Ecto neural progenitor cell (in vitro differentiated cells): Measurements from ENCODE around the gene XCL1.

Experiments
- DNase-seq: peaks from one replicate; pipeline ENCODE4 v3.0.0-alpha.2; 2018; ENCODE audit warnings: low spot score

XCL1 gene

DNA sequence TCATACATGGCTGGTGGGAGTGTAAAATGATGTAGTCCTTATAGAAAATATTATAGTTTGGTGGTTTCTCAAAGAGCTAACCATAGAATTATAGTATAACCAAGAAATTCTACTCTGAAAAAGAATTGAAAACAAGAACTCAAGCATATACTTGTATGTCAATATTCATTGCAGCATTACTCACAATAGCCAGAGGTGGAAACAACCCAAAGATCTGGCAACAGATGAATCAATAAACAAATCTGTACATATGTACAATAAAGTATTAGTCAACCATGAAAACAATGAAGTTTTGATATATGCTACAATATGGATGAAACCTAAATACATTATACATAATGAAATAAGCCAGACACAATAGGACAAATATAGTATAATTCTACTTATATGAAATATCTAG lies 29.7 kb downstream of the XCL1 start:
- DNase-seq: no peak

DNA sequence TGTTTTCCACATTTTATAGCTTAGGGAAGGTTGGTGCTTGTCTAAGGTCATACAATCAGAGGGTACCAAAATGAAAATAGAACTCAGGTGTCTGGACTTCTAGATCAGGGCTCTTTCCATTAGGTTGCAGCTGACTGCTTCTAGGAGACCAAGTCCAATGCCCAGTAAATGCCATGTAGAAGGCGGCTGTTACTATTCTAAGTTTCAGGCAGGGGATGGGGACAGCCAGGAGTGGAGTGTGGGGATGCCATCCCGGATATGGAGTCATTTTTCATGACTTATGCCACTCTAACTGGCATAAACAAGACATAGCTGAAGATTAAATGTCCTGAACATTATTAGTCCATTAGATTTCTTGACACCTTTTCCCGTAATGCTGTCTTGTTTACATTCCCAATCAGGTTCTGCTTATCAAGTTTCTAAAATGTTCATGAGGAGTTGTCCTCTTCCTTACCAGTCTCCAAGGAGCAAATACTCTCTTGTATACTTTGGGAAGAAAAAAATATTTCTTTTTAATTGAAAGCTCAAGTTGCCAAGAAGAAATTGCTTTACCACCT lies 31.5 kb downstream of the XCL1 start:
- DNase-seq: no peak

DNA sequence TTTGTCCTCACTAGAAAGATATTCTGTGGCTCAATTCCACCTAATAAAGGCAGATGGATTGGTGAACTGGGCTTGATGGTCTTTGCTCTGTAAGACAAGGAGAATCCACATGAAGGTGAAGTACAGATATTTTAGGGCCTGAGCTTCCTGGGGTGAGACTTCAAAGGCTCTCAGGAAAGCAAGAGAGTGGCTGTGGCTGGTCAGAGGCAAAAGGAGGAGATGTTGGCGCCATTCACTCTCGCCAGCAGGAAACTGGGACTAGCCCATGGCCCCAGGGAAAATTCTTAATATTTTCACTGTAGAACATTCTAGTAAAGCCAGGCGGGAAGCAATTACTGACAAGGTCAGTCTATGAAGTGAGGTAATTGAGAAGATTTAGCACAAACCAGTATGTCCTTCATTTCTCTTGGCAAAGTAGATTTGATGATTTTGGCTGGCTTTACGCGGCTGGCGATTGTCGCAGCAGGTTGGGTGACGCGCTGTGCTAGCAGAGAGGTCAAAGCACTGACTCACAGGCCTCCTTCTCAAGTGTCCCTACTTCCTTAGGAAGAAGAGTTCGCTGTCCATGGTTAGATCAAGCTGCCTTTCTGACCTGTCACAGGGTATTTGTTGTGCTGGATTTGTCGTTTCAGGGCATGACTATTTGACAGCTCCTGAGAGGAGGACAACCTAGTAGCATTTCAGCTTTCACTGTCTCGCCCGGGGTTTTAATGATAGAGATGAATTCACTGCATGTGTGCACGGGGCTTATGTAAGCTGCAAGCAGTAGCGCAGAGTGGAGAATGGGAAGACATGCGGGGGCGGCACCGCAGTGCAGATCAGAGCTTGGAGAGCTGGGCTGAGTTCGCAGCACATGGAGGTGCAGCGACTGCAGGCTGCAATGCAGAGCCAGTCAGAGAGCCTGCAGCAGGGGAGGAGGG lies 32.7 kb downstream of the XCL1 start:
- DNase-seq: peak; percentile 53

DNA sequence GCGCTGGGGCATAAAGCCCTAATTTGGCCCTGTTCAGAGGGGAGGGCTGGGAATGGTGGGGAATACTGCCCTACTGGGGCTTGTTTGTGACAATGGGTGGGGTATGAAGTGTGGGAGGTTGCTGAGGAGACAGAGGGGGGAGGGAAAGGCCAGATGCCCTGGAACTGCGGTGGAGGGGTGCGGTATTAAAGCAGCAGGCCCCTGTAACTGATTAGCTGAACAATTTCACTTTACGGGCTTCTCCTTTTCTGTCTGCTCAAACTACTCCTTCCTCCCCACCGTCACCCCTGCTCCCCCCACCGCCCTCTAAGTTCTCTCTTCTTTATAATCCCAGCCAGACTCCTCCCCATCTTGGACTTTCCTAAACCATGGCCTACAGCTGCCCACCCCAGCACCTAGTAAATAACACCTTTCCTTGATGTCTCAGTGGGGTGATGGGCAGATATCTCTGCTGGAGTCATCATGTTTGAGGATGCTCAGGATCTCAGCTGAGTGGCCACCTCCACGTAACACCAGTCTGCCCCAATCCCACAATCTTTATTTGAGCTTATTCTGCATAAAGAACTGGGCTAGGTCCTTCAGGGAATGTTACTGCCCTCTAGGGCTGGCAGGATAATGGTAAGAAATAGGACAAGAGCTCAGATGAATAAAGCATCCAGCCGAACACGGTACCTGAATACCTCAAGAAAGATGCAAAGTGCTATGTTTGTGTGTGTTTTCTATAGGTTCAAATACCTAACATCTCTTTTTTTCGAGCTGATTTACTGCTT lies 33.5 kb downstream of the XCL1 start:
- DNase-seq: no peak

DNA sequence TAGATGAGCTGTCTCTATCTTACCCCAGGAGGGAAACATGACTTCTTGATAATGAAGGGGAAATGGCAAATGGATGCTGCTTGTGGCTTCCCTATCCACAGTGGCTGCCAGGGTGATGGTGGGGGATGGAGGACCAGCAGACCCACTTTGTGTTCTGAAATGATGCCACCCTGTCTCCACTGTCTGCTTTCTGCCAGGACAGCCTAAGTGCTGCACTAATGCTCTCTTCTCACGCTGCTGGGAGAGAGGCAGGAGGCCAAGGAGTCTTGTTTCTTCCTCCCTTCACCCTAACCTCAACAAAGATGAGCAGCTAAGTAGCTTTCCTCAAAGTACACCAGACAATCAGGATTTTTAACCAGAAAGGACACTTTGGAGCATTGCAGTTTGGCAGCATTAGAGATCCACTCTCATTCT lies 36.6 kb downstream of the XCL1 start:
- no peak for DNase-seq

DNA sequence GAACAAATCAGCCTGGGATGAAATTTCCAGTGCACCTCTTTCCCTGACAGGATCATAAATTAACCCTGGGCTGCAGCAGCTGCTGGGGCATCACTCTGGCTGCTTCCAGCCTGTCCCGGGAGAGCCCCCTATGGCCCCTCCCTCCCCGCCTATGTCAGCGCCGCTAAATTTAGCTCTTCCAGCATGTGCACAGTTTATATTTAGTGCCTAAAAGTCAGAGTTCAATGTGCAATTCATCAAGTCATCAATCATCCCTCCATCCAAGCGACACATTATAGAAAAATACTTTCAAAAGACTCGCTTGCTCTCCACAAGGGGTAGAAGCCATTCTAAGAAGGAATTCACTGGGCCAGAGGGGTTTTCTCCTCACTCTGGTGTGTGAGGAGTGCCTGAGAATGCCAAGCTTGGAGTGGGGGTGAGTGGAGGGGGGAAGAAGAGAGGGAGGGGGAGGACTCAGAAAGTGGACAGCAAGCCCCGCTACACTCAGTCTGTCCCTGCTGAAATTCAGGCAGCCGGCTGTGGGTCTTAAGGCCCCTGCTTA lies 37.4 kb downstream of the XCL1 start:
- DNase-seq: no peak

DNA sequence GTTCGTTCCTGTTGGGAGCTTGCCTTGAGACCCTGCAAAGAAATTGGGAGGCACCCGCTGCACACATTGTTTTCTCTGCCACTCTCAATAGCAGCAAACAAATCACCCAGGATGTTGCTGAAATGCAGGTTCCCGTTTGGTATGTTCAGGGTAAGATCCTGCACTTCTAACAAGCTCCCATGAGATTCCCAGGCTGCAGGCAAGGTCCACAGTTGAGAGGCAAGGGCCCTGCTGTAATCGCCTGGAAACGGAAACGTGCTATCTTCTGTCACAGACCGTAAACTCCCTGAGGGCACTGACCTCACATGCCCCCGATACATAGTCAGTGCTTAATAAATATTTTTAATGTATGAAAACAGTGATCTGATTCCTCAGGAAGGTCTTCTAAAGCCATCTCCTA lies 37.8 kb downstream of the XCL1 start:
- DNase-seq: no peak

DNA sequence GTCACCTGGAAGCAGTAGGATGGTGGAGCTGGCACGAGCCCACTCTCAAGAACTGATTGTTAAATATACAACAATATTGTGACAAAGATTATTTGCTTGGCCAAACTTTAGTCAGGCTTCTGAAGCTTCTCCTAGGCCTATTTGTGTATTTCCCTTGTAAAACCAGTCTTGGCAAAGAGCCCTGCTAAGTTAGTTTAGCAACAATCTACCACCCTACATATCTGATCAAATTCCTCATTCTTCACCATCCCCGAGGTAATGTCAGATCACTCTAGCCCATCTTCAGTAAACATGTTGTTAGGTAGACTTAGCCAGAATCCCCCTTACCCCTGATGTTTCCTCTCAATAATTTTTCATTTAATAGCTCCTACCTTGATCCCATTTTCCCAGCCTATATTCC lies 39.6 kb downstream of the XCL1 start:
- no peak for DNase-seq

DNA sequence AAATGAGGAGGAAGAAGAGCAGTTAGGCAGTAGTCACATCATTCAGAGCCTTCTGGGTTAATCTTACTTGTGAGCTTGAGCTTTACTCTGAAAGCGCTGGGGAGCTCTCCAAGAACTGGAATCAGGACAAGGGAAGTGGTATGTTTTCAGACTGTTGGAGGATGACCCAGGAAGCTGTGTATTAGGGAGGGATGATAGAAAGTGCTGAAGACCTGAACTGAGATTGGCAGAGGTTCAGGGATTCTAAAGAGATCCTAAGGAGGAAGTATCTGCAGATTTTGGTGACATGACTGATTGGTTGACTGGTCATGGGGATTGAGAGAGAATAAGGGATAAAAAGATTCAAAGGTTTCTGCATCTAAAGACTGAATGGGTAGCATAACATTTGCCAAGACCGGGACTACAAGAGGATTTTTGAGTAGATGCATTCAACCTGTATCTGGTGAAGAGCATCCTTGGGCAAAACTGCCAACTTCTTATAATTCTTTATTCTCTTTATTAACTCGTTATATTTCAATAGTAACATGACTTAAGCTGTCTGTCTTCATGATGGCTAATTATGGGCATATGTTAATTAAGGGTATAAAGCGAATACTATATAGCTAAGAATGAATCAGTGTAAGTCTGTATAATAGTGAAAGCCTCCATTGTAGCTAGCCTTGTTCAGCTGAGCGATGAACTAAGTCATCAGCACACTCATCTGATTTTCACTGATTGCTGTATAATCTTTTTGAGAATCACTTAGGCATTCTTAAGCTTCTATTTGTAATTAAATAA lies 41.8 kb downstream of the XCL1 start:
- DNase-seq: no peak

DNA sequence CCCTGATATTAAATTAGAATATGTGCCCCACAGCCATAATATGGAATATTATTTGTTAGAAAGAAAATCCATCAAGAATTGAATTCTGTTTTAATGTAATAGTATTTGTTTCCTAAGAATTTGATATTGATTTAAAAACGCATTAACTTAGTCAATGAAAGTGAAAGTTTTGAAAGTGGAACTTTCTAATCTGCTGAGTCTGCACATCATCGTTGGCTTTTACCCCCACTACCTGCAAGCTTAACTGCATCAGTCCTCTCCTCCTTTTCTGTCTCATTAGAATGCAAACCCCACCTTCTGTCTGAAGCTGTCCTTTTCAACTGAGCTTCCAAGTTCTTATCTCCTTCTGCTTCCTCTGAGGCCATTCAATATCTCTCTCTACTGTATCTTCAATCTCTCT lies 42.5 kb downstream of the XCL1 start:
- no peak for DNase-seq

DNA sequence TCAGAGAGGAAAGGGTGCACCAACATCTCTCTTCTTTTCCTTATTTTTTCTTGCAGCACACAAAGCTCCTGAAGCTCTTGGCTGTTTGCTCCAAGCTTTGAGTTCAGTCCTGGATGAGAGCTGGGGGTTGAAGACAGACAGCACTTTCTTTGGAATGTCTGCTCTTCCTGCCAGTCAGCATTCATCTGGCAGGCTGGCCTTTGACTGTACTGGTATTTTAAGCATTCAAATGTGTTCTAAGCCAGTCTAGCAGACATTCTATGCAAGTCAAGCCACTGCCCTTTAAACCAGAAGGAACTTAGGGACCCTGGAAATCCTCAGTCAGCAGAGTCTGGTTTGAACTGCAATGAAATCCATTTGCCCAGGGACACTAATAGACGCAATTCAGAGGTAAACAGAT lies 45.0 kb downstream of the XCL1 start:
- peak; percentile 48 for DNase-seq

DNA sequence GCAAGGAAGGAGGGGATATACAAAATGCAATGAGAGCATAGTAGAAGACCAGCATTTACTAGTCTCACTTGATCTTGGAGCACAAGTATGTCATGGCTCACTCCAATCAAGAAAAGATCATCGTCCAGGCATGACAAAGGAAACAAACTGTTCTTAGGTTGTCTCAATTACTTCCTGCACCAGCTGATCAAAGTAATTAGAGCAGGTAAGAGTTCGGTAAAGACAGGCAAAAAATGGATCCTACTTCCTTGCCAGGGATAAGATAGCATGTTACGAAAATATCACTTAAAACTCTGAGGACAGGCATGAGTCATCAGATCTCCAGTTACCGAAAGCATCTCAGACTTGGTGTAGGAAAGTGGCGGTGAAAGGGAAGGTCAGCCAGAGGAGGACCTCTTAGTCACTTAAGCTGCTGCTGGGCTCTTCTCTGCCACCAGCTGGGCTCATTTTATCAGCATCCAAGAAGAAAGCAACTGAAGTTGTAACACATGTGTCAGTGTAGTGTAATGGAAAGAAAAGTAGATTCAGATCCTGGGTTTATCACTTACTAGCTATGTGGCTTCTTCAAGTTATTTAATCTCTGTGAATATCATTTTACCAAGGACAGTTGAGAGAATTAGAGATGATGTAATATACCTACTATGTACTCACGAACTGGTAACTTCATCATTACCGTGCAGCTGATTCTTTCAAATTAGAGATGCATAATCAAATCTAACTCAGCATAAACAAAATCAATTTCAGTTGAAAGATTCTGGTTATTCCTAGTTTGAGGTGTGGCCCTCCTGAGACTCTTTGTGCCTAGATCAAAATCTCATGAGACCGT lies 46.8 kb downstream of the XCL1 start:
- no peak for DNase-seq

DNA sequence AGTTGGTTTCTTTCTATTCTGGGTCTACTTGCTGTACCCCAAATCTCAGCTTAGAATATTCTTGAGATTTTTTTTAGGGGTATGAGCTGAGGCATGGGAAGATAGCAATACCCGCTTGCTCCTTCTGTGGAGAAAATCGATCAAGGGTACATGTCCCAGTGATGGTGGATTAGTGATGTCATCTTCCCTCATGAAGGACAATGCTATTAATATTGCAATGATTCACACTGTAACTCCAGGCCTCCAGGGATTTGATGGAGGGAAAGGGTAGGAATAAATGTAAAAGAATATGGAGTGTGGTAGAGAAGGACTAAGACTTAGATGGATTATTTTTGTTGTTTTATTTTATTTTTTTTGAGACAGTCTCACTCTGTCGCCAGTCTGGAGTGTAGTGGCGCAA lies 47.4 kb downstream of the XCL1 start:
- no peak for DNase-seq

DNA sequence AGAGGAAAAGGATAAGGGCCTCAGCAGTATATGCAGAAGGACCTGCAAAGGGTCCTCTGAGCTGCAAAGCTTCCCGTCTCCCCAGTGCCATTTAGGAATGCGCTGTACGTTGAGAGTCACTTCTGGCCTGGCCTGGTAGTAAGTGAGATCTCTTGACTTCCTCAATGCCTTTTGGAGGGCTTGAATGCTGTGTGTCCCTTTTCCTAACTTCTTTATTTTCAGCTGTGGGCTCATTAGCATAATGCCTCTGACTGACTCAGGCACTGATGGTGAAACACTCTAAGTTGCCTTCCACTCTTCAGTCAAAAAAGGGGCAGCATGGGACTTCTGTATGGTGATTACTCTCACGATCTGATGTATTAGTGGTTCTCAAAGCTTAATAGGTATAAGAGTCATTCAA lies 49.9 kb downstream of the XCL1 start:
- no peak for DNase-seq

DNA sequence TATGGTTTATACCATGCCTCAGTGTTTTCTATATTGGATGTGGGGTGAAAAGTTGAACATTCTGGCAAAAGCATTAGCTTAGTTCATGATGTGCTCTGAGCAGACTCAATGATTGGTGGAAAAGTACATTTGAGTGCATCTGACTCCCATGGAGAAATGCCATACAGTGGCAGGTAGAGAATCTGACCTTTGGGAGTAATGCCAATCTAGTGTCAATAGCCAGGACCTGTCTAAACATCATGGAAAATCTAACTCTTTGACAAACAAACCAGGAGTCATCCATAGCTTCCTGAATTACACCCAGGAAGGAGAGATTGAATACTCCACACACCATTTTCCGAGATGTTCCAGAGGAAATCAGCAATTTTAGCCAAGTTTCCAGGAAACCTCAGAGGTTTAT lies 51.0 kb downstream of the XCL1 start:
- no peak for DNase-seq

DNA sequence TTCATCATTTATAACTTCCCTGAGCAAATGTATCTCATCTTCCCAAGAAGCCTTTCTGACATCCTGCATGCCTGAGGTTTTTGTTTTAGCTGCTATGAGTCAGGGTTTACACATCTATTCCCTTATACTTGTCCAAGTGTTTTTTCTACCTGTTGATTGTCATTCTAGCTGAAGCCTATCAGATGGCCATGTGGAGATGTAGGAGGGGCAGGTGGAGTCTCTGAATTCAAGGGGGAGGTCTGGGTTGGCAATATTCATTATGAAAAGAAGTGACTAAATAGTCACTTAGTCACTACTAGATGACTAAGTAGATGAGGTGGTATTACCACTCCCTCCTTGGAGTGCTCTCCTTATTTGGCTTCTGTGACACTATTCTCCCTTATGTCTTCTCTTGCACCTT lies 52.4 kb downstream of the XCL1 start:
- no peak for DNase-seq

DNA sequence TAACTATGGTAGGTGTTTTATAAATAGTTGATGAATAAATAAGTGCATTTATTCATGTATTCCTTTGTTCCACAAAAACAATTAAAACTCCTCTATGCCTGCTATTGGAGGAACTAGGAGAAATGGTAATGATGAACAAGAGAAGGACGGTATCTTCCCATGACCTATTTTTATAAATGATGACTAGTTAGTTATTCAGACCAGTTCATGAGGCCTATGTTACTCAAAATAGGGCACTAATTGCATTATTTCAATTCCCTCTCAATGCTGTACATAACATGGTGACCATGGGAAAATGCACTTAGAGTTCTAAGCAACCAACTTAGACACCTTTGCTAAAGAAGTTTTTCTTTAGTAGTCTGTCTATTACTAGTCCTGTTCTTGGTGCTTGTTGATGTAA lies 53.1 kb downstream of the XCL1 start:
- no peak for DNase-seq
